T-helper 1 cell treated with Interleukin-12 subunit alpha and Interleukin-12 subunit beta and Interleukin-4 antibody, amounts not matched to agents 30 μg/mL and 1 μg/mL, for 36 hours (primary cell): ENCODE data around the gene ST3GAL2.
"Not testable (repeated sequence)": the region's sequence is repeated elsewhere in the genome, so short reads cannot be mapped to it uniquely, and the experiment has no call there.

Experiments
- H3K27ac Mint-ChIP-seq: one replicate; pipeline ENCODE4 v1.8.0; 2021; ENCODE audit warnings: mild to moderate bottlenecking, mixed read lengths
- H3K27me3 Mint-ChIP-seq: one replicate; pipeline ENCODE4 v1.8.0; 2021; ENCODE audit warnings: low read depth, mixed read lengths
- H3K36me3 Mint-ChIP-seq: one replicate; pipeline ENCODE4 v1.8.0; 2021; ENCODE audit warnings: low read depth, mixed read lengths
- H3K4me1 Mint-ChIP-seq: one replicate; pipeline ENCODE4 v1.8.0; 2021; ENCODE audit warnings: low read depth, mixed read lengths
- H3K4me3 Mint-ChIP-seq: one replicate; pipeline ENCODE4 v1.8.0; 2021; ENCODE audit warnings: mild to moderate bottlenecking, moderate library complexity, mixed read lengths
- H3K9me3 Mint-ChIP-seq: one replicate; pipeline ENCODE4 v1.8.0; 2021; ENCODE audit warnings: mixed read lengths

The ST3GAL2 gene

GRCh38 chr16:70419384-70420327, 19.2 kb downstream of the ST3GAL2 start:
- Mint-ChIP-seq H3K4me3 (no peak overlapping the region), H3K36me3 (peaks cover 5% of the 10 kb centered on the region), H3K4me1 (peaks cover 34% of the 10 kb centered on the region), H3K27ac (no peak overlapping the region), H3K9me3 (no peaks in the 10 kb centered on the region), H3K27me3 (no peaks in the 10 kb centered on the region)

- peak overlapping the region; percentile 37 for H3K4me3 Mint-ChIP-seq
- no peaks in the 10 kb centered on the region for H3K27me3 Mint-ChIP-seq
- no peaks in the 10 kb centered on the region for H3K9me3 Mint-ChIP-seq
- H3K27ac Mint-ChIP-seq, result no peak overlapping the region
- H3K4me1 Mint-ChIP-seq, result peaks cover 36% of the 10 kb centered on the region
- peaks cover 7% of the 10 kb centered on the region for H3K36me3 Mint-ChIP-seq
Measured at GRCh38 chr16:70418993-70419318, 19.9 kb downstream of the ST3GAL2 start.

DNA sequence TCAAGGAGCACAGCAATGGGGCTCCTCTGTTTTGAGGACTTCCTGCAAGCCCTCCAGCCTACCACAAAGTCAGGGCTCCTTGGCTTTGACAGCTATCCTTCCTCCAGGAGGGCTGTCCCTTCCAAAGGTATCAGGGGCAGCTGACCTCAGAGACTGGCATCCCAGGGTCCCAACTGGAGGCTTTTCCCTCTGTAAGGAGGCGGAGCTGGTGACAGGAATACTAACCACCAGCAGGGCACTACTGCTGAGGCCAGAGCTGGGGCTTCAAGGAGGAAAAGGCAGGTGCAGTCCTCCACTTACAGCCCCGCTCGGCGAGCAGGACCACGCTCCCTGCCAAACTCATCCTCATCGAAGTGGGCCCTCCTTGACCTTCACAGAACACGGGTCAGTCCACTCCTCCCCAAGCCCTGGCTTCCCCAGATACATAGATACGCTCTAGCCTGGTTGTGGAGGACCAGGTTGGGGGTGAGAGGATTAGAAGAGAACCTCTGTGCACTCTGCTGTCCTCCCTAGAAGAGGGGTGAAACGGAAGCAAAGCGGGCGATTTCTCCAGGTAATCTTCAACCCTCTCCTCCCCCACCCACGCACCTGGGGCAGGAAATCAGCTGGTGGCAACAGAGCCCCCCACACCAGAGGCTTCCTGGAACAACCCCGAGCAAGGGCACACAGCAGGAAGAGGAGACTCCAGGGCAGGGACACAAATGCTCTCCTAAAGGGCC, 20.5 kb downstream of the ST3GAL2 start:
- Mint-ChIP-seq H3K4me1 (peaks cover 36% of the 10 kb centered on the region), H3K36me3 (peaks cover 7% of the 10 kb centered on the region), H3K27ac (peak overlapping the region; percentile 36), H3K27me3 (no peaks in the 10 kb centered on the region), H3K9me3 (no peaks in the 10 kb centered on the region), H3K4me3 (peak overlapping the region; percentile 37)

- no peak overlapping the region for H3K4me3 Mint-ChIP-seq
- H3K27ac Mint-ChIP-seq, result peak overlapping the region; percentile 31
Measured at GRCh38 chr16:70417661-70418060, 21.2 kb downstream of the ST3GAL2 start.

GRCh38 chr16:70416748-70417616, 21.9 kb downstream of the ST3GAL2 start:
- no peak overlapping the region for H3K27ac Mint-ChIP-seq

More at GRCh38 chr16:70417661-70418060, 21.2 kb downstream of the ST3GAL2 start:
- Mint-ChIP-seq H3K36me3 (peaks cover 4% of the 10 kb centered on the region), H3K4me1 (peaks cover 32% of the 10 kb centered on the region), H3K9me3 (no peaks in the 10 kb centered on the region), H3K27me3 (no peaks in the 10 kb centered on the region)

DNA sequence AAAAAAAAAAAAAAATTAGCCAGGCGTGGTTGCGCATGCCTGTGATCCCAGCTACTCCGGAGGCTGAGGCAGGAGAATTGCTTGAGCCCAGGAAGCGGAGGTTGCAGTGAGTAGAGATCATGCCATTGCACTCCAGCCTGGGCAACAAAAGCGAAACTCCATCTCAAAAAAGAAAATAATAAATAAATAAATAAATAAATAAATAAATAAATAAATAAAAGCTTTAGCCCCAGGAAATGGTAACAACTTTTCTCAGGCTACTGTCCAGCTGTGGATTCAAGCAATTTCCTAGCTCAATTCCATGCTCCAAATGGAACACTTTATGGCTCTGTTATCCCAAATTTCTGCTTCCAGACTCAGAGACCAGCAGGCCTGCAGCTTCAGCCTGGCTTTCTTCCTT, 25.3 kb downstream of the ST3GAL2 start:
- H3K4me1 Mint-ChIP-seq, result peaks cover 15% of the 10 kb centered on the region
- H3K27me3 Mint-ChIP-seq, H3K4me3 Mint-ChIP-seq, H3K36me3 Mint-ChIP-seq, H3K9me3 Mint-ChIP-seq, H3K27ac Mint-ChIP-seq: not testable (repeated sequence)

More at GRCh38 chr16:70416748-70417616, 21.9 kb downstream of the ST3GAL2 start:
- Mint-ChIP-seq H3K27me3 (no peaks in the 10 kb centered on the region), H3K36me3 (peaks cover 2% of the 10 kb centered on the region), H3K4me1 (peaks cover 27% of the 10 kb centered on the region), H3K4me3 (no peak overlapping the region), H3K9me3 (no peaks in the 10 kb centered on the region)

DNA sequence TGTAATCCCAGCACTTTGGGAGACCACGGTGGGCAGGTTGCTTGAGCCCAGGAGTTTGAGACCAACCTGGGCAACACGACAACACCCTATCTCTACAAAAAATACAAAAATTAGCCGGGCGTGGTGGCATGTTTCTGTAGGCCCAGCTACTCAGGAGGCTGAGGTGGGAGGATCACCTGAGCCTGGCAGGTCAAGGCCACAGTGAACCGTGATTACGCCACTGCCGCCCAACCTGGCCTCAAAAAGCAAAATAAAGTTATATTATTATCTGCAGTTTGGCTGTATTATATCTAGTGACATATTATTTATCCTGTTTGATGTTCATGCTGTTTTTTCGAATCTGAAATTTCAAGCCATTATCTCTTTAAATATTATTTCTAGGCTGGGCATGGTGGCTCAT, 26.5 kb downstream of the ST3GAL2 start:
- no peak overlapping the region for H3K27ac Mint-ChIP-seq
- no peak overlapping the region for H3K4me3 Mint-ChIP-seq
- peaks cover 6% of the 10 kb centered on the region for H3K36me3 Mint-ChIP-seq
- no peaks in the 10 kb centered on the region for H3K9me3 Mint-ChIP-seq
- peaks cover 19% of the 10 kb centered on the region for H3K4me1 Mint-ChIP-seq
- no peaks in the 10 kb centered on the region for H3K27me3 Mint-ChIP-seq

DNA sequence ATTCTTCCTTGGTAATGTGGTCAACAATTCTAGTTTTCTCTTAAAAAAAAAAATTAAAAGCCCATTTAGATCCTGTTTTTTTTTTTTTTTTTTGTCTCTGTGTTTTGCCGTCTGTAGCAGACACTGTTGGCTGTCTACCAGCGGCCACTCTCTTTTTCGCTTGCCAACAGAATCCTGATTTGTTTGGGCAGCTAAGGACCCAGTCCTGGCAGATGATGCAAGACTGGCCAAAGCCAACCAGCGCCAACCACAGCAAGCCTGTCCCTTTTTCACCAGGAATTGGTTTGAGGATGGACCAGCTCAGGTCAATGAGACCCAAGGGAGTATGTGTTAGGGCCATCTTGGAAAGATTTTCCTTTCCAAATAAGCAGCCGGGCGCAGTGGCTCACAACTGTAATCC, 28.2 kb downstream of the ST3GAL2 start:
- H3K27ac Mint-ChIP-seq, result no peak overlapping the region
- H3K27me3 Mint-ChIP-seq, result no peaks in the 10 kb centered on the region
- H3K4me3 Mint-ChIP-seq, result no peak overlapping the region
- H3K4me1 Mint-ChIP-seq, result peaks cover 18% of the 10 kb centered on the region
- peaks cover 10% of the 10 kb centered on the region for H3K36me3 Mint-ChIP-seq
- H3K9me3 Mint-ChIP-seq, result no peaks in the 10 kb centered on the region

- H3K4me1 Mint-ChIP-seq, result peaks cover 33% of the 10 kb centered on the region
- no peak overlapping the region for H3K4me3 Mint-ChIP-seq
- H3K27me3 Mint-ChIP-seq, result no peaks in the 10 kb centered on the region
- peaks cover 12% of the 10 kb centered on the region for H3K36me3 Mint-ChIP-seq
- H3K9me3 Mint-ChIP-seq, result no peaks in the 10 kb centered on the region
- H3K27ac Mint-ChIP-seq, result no peak overlapping the region
Measured at GRCh38 chr16:70407811-70408274, 31.1 kb downstream of the ST3GAL2 start.

DNA sequence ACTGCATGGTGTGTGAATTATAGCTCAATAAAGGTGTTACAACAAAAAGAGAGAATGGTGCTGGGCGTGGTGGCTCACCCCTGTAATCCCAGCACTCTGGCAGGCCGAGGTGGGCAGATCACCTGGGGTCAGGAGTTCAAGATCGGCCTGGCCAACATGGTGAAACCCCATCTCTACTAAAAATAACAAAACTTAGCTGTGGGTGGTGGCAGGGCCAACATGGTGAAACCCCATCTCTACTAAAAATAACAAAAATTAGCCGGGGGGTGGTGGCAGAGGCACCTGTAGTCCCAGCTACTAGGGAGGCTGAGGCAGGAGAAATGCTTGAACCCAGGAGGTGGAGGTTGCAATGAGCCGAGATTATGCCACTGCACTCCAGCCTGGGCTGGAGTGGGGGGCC, 32.8 kb downstream of the ST3GAL2 start:
- not testable (repeated sequence) for H3K27me3 Mint-ChIP-seq, H3K27ac Mint-ChIP-seq, H3K9me3 Mint-ChIP-seq, H3K4me3 Mint-ChIP-seq
- H3K4me1 Mint-ChIP-seq, result peaks cover 40% of the 10 kb centered on the region
- H3K36me3 Mint-ChIP-seq, result peaks cover 11% of the 10 kb centered on the region

DNA sequence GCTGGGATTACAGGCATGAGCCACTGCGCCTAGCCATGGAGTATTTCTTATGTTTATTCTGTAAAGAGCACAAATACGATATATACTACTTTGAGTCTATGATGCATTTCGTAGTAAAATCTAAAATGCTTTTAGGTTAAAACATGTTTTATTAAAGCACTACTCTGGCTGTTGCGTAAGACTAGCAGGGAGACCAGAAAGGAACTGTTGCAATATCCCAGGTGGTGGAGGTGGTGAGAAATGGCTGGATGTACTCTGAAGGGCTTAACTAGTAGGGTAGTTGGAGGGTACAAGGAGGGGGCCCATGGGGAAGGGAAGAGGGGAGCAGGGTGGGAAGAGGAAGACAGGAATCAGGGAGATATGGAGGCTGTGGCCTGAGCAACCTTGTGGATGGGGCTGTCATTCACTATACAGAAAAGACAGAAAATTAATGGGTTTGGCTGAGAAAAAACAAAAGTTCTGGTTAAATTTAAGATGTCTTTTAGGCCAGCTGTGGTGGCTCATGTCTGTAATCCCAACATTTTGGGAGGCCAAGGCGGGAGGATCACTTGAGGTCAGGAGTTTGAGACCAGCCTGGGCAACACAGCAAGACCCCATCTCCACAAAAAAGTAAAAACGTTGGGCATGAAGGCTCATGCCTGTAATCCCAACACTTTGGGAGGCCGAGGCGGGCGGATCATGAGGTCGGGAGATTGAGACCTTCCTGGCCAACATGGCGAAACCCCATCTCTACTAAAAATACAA, 35.8 kb downstream of the ST3GAL2 start:
- Mint-ChIP-seq H3K27me3 (no peaks in the 10 kb centered on the region), H3K36me3 (peaks cover 10% of the 10 kb centered on the region), H3K4me1 (peaks cover 33% of the 10 kb centered on the region), H3K9me3 (no peaks in the 10 kb centered on the region), H3K27ac (no peak overlapping the region), H3K4me3 (no peak overlapping the region)

- Mint-ChIP-seq H3K27me3 (no peaks in the 10 kb centered on the region), H3K4me1 (peaks cover 26% of the 10 kb centered on the region), H3K27ac (no peak overlapping the region), H3K36me3 (peaks cover 5% of the 10 kb centered on the region), H3K4me3 (no peak overlapping the region), H3K9me3 (no peaks in the 10 kb centered on the region)
Measured at GRCh38 chr16:70399951-70400350, 38.9 kb downstream of the ST3GAL2 start.

GRCh38 chr16:70399381-70399780, 39.5 kb downstream of the ST3GAL2 start:
- Mint-ChIP-seq H3K27ac (no peak overlapping the region), H3K4me3 (no peak overlapping the region), H3K36me3 (peaks cover 4% of the 10 kb centered on the region), H3K4me1 (peaks cover 21% of the 10 kb centered on the region), H3K9me3 (no peaks in the 10 kb centered on the region), H3K27me3 (no peaks in the 10 kb centered on the region)
